PFSK-1 (cell line): ENCODE results near the gene ZNF618.

Experiments used
- FOXP2 ChIP-seq: optimal IDR thresholded peaks from 2 replicates; pipeline ENCODE3; 2011; ENCODE audit warnings: borderline replicate concordance, control low read depth, inconsistent platforms; ENCODE audit not compliant: insufficient read depth; ENCODE audit errors: extremely low read length, extremely low read depth
- POLR2AphosphoS5 ChIP-seq: IDR thresholded peaks from 2 replicates; pipeline ENCODE4 v1.6.1; 2012; ENCODE audit warnings: low read depth, mild to moderate bottlenecking, control low read depth, low read length, moderate library complexity
- SIN3A ChIP-seq: IDR thresholded peaks from 2 replicates; pipeline ENCODE4 v1.6.1; 2012; ENCODE audit warnings: mild to moderate bottlenecking, low read length, moderate library complexity, borderline replicate concordance; ENCODE audit not compliant: insufficient read depth
- TAF1 ChIP-seq: IDR thresholded peaks from 2 replicates; pipeline ENCODE4 v1.6.1; 2012; ENCODE audit warnings: low read length, control low read depth, borderline replicate concordance; ENCODE audit not compliant: insufficient read depth
- TF ChIP-seq, protein P1 (sequence below), 2 experiments: IDR thresholded peaks; 2 replicates each; pipeline versions ENCODE4 v1.6.1 to v1.8.0; 2011 to 2012; ENCODE audit warnings: low read depth in 2 of 2, low read length in 2 of 2, control low read depth in 1 of 2, inconsistent platforms in 1 of 2, mild to moderate bottlenecking in 1 of 2, moderate library complexity in 1 of 2; ENCODE audit not compliant: insufficient read depth in 1 of 2

ZNF618 gene

DNA sequence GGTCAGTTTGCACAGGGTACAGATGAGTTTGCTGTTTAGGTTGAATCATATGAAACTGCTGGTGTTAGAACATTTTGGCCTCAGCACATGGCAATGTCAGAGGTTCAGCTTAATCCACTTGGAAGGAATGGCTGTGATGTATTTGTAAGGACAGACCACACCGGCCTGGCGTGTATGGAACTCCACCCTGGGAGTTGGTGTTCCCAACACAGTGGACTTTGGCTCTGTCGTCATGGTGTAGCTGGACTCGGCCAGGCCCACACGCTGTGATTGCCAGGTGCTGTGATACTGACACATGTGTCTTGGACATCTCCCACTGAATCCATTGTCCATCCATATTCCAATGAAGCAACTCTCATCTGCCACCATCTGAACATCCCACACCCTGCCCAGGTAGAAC lies 90.3 kb downstream of the ZNF618 start:
- TF ChIP-seq POLR2AphosphoS5 (no peak), FOXP2 (no peak), SIN3A (no peak), TAF1 (no peak)
- TF ChIP-seq, protein P1, sequence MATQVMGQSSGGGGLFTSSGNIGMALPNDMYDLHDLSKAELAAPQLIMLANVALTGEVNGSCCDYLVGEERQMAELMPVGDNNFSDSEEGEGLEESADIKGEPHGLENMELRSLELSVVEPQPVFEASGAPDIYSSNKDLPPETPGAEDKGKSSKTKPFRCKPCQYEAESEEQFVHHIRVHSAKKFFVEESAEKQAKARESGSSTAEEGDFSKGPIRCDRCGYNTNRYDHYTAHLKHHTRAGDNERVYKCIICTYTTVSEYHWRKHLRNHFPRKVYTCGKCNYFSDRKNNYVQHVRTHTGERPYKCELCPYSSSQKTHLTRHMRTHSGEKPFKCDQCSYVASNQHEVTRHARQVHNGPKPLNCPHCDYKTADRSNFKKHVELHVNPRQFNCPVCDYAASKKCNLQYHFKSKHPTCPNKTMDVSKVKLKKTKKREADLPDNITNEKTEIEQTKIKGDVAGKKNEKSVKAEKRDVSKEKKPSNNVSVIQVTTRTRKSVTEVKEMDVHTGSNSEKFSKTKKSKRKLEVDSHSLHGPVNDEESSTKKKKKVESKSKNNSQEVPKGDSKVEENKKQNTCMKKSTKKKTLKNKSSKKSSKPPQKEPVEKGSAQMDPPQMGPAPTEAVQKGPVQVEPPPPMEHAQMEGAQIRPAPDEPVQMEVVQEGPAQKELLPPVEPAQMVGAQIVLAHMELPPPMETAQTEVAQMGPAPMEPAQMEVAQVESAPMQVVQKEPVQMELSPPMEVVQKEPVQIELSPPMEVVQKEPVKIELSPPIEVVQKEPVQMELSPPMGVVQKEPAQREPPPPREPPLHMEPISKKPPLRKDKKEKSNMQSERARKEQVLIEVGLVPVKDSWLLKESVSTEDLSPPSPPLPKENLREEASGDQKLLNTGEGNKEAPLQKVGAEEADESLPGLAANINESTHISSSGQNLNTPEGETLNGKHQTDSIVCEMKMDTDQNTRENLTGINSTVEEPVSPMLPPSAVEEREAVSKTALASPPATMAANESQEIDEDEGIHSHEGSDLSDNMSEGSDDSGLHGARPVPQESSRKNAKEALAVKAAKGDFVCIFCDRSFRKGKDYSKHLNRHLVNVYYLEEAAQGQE (IDR thresholded peaks at IDR 0.05; ENCODE audit: insufficient read depth in 1 of 2, low read depth in 2 of 2, low read length in 2 of 2) = no peak

DNA sequence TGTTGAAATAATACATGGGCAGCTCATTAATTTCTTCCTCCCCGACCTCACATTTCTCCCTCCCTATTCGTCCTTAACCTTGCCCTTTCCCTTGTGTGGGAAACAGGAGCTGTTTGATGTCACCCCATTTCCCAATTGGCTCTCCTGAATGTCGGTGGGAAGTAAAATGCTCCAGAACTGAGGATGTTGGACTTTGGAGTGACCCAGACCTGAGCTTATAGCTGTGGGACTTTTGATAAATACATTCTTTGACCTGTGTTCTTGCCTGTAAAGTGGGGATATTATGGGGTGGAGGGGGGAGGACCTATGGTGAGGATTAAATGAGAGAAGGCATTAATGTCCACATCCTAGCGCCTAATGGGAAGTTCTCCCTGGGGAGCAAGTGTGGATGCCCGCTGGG lies 91.3 kb downstream of the ZNF618 start:
- TF ChIP-seq POLR2AphosphoS5 (no peak), TAF1 (no peak), SIN3A (no peak), FOXP2 (no peak)
- TF ChIP-seq, protein P1 (IDR thresholded peaks at IDR 0.05; ENCODE audit: insufficient read depth in 1 of 2, low read depth in 2 of 2, low read length in 2 of 2) = no peak

DNA sequence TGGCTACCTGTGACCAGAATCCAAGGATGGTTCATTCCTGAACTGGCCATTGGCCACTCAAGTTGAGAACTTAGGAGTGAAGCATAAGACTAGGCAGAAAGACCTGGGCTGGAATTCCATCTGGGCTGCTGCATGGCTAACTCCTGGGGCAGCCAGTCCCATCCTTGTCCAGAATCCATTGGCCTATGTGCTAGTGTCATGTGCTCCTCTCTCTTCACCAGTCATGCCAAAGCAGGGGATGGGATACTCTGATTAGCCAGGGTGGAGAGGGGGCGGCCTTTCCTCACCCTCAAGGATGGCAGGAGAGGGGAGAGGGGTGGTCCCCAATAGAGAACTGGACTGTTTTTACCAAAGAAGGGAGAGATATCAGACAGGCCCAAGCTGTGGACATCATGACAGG lies 93.2 kb downstream of the ZNF618 start:
- TF ChIP-seq POLR2AphosphoS5 = no peak
- TF ChIP-seq, protein P1 (IDR thresholded peaks at IDR 0.05; ENCODE audit: insufficient read depth in 1 of 2, low read depth in 2 of 2, low read length in 2 of 2) = no peak

DNA sequence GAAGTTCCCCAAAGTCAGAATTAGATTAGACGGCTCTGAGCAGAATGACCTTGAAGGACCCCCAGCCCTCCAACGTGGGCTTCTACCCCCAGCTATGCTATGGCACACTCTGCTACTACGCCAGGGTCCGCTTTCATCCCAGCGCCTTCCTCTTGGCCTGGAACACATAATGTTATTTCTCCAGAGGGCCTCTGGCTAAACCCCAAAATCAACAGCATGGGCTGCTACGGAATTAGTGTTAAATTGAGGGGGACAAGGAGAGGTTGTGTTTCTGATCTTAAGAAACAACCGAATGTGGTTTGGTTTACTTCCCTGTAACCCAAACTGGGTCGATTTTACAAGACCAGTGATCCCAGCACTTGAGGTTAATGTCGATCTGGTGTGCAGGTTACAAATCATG lies 97.1 kb downstream of the ZNF618 start:
- TF ChIP-seq FOXP2 (no peak), TAF1 (no peak), POLR2AphosphoS5 (no peak), SIN3A (no peak)
- TF ChIP-seq, protein P1 (IDR thresholded peaks at IDR 0.05; ENCODE audit: insufficient read depth in 1 of 2, low read depth in 2 of 2, low read length in 2 of 2) = no peak

DNA sequence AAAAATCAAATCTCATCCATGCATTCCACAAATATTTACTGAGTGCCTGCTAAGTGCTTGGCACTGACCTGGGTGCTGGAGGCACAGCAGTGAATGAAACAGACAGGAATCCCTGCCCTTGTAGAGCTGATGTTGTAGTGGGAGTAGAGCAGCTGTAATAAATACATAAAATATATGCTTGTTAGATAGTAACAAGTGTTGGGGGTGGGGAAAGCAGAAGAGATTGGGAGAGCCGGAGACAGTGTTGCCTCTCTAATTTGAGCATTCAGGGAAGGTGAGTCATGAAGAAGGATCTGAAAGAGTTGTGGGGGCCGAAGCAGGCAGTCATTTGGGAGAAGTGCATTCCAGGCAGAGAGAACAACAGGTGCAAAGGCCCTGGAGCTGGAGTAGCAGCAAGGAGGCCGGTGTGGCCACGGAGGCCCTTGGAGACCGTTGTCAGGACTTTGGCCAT lies 97.9 kb downstream of the ZNF618 start:
- TF ChIP-seq, protein P1 (IDR thresholded peaks at IDR 0.05; ENCODE audit: insufficient read depth in 1 of 2, low read depth in 2 of 2, low read length in 2 of 2) = no peak
- no peak for TF ChIP-seq SIN3A
- no peak for TF ChIP-seq TAF1
- no peak for TF ChIP-seq POLR2AphosphoS5
- TF ChIP-seq FOXP2 = no peak
